GM19025 (cell line): ENCODE results near the gene GYS2.
A peak's percentile ranks its signal among the peaks of the same experiment; 100 is the strongest.

Experiments
- ATAC-seq: cut with Tn5 transposase; IDR thresholded peaks from one replicate; pipeline ENCODE4 v1.9.1; 2021; ENCODE audit warnings: mild to moderate bottlenecking, low read depth, moderate library complexity; ENCODE audit not compliant: unreplicated experiment

GYS2 gene

GRCh38 chr12:21518451-21518850 is 86.2 kb downstream of the GYS2 start:
- no peak for ATAC-seq

GRCh38 chr12:21516281-21516680 is 88.4 kb downstream of the GYS2 start:
- ATAC-seq: no peak

GRCh38 chr12:21509768-21510167 is 94.9 kb downstream of the GYS2 start:
- ATAC-seq: peak; percentile 82

- ATAC-seq: no peak
These were observed 96.8 kb downstream of the GYS2 start for GRCh38 chr12:21507849-21508248.

- no peak for ATAC-seq
These were observed 98.8 kb downstream of the GYS2 start for GRCh38 chr12:21505888-21506287.

- no peak for ATAC-seq
These were observed 101.8 kb downstream of the GYS2 start for GRCh38 chr12:21502872-21503271.

- ATAC-seq: no peak
These were observed 102.5 kb downstream of the GYS2 start for GRCh38 chr12:21502164-21502496.

GRCh38 chr12:21501258-21502163 is 103.1 kb downstream of the GYS2 start, which contains the start of the genes GOLT1B and RECQL:
Gene GOLT1B, plus strand, starts transcription at chr12:21501789. Its CDS starts 135 bp downstream, at chr12:21501924.
Gene RECQL, minus strand, starts transcription at chr12:21501635. Its CDS starts 2,065 bp downstream, at chr12:21499570.
- peak; percentile 99 for ATAC-seq

GRCh38 chr12:21500786-21501257 is 103.8 kb downstream of the GYS2 start:
- ATAC-seq: no peak

GRCh38 chr12:21499765-21500164 is 104.9 kb downstream of the GYS2 start:
- ATAC-seq: no peak
